OCI-LY7 (cell line): ENCODE results near the gene UBE3A. TPM values are rescaled to one million over a fixed set of nuclear protein-coding genes. Genes with fewer than 3 reads are reported as not detected.

Experiments
- BruUV-seq: library from RNA; stranded (reverse); fragments of 400-500 nt; replicated peaks from 2 replicates; lab custom pipeline; 2021; lab: Mats Ljungman, UMichigan
- CTCF ChIA-PET: fragments of 300-600 bp; sonication (Branson Sonifier 250); formaldehyde crosslinking; loops from one replicate; lab custom pipeline; 2022; ENCODE audit warnings: antibody characterized with exemption; ENCODE audit not compliant: unreplicated experiment; lab: Charles Lee
- POLR2A ChIA-PET: fragments of 300-600 bp; sonication (Branson Sonifier 250); formaldehyde crosslinking; loops from one replicate; lab custom pipeline; 2022; ENCODE audit warnings: antibody characterized with exemption; lab: Charles Lee
- DNase-seq: peaks from one replicate; pipeline ENCODE4 v3.0.0-alpha.2; 2015; ENCODE audit warnings: low spot score
- H2AFZ ChIP-seq: fragments of 200-600 bp; sonication (generic), shearing (Covaris generic); 2 replicates; pipeline ENCODE4 v1.6.1; 2014; ENCODE audit warnings: mild to moderate bottlenecking, antibody characterized with exemption, low read length, moderate library complexity
- H3K27ac ChIP-seq: fragments of 200-600 bp; sonication (generic); 2 replicates; pipeline ENCODE4 v1.5.1; 2014; ENCODE audit warnings: mixed run types, low read depth, mild to moderate bottlenecking, moderate library complexity, low read length, inconsistent platforms; ENCODE audit not compliant: poor library complexity, severe bottlenecking
- H3K36me3 ChIP-seq: fragments of 200-600 bp; sonication (generic); 2 replicates; pipeline ENCODE4 v1.6.1; 2014; ENCODE audit warnings: mild to moderate bottlenecking, antibody characterized with exemption, low read length, moderate library complexity, mixed read lengths; ENCODE audit not compliant: insufficient read depth
- H3K4me1 ChIP-seq: fragments of 200-600 bp; sonication (generic); 2 replicates; pipeline ENCODE4 v1.5.1; 2014; ENCODE audit warnings: mild to moderate bottlenecking, low read length; ENCODE audit not compliant: insufficient read depth, poor library complexity, severe bottlenecking
- H3K4me2 ChIP-seq: fragments of 200-600 bp; sonication (generic); 2 replicates; pipeline ENCODE4 v1.6.1; 2014; ENCODE audit warnings: mild to moderate bottlenecking, low read length
- H3K4me3 ChIP-seq: fragments of 200-600 bp; sonication (generic); 2 replicates; pipeline ENCODE4 v1.5.1; 2014; ENCODE audit warnings: mild to moderate bottlenecking, low read depth, low read length; ENCODE audit not compliant: poor library complexity, severe bottlenecking
- H3K79me2 ChIP-seq: fragments of 200-600 bp; sonication (generic); 2 replicates; pipeline ENCODE4 v1.6.1; 2016; ENCODE audit warnings: low read depth, mild to moderate bottlenecking, low read length, moderate library complexity, mixed read lengths; ENCODE audit not compliant: insufficient read depth
- H3K9me2 ChIP-seq: fragments of 200-600 bp; sonication (generic); 2 replicates; pipeline ENCODE4 v1.6.1; 2016; ENCODE audit warnings: mild to moderate bottlenecking, low read length, mixed read lengths; ENCODE audit not compliant: insufficient read depth
- H3K9me3 ChIP-seq: fragments of 200-600 bp; sonication (generic); 2 replicates; pipeline ENCODE4 v1.6.1; 2014; ENCODE audit warnings: mild to moderate bottlenecking, mixed run types, low read length, mixed read lengths
- H4K20me1 ChIP-seq: fragments of 200-600 bp; sonication (generic); 2 replicates; pipeline ENCODE4 v1.6.1; 2014; ENCODE audit warnings: mild to moderate bottlenecking, antibody characterized with exemption, low read length, moderate library complexity, mixed read lengths; ENCODE audit not compliant: insufficient read depth
- CTCF ChIP-seq: fragments of 200-600 bp; sonication (generic); conservative IDR thresholded peaks from 2 replicates; pipeline ENCODE4 v1.5.1; 2014; ENCODE audit warnings: mild to moderate bottlenecking, antibody characterized with exemption, low read length, moderate library complexity, mixed read lengths
- EZH2phosphoT487 ChIP-seq: fragments of 200-600 bp; sonication (generic); IDR thresholded peaks from 2 replicates; pipeline ENCODE4 v1.6.1; 2018; ENCODE audit warnings: low read depth, borderline replicate concordance, mild to moderate bottlenecking, mixed run types, antibody characterized with exemption, low read length, moderate library complexity, mixed read lengths
- intact Hi-C: fragments of 100-400 bp; cut with micrococcal nuclease; formaldehyde crosslinking; loops from one replicate; pipeline ENCODE4 v1.10.0; 2022; ENCODE audit not compliant: unreplicated experiment
- total RNA-seq, 2 experiments: library from RNA; depleted of rRNA in 1 of 2; stranded (reverse); fragments of >200 nt in 1 of 2; shearing (Covaris generic) in 1 of 2; gene quantifications; 2 replicates each; pipeline ENCODE4 v1.2.3, GENCODE V29; 2014 to 2022

The UBE3A gene
- total RNA-seq, 2 experiments from 2014 or later = 95.9 to 158 TPM

- POLR2A ChIA-PET = interaction anchor here (0.6 to 2.1 kb wide), 8 partner anchors 10 to 1227 kb away, joined by 3 to 9 read pairs (median 4); no protein-coding TSS in a partner anchor
- Histone ChIP-seq H3K79me2 (peaks cover 98% of the 10 kb centered on the region), H2AFZ (no peak overlapping the region), H3K36me3 (peaks cover 85% of the 10 kb centered on the region), H4K20me1 (peaks cover 53% of the 10 kb centered on the region), H3K9me3 (peaks cover 11% of the 10 kb centered on the region; the same call in 1 of the 2 replicates), H3K4me1 (peaks cover 11% of the 10 kb centered on the region), H3K9me2 (no peaks in the 10 kb centered on the region), H3K27ac (no peak overlapping the region), H3K4me2 (no peak overlapping the region), H3K4me3 (no peak overlapping the region)
- no peak for DNase-seq
- no peak for TF ChIP-seq CTCF
- no peak for TF ChIP-seq EZH2phosphoT487
- intact Hi-C loops = no loop called here
- CTCF ChIA-PET = no interaction called here
- TSS peak; percentile 5 for BruUV-seq
Observed at GRCh38 chr15:25426896-25427610, 11.8 kb downstream of the UBE3A start.

GRCh38 chr15:25424073-25424472 is 14.8 kb downstream of the UBE3A start:
- H3K4me1 ChIP-seq = peaks cover 11% of the 10 kb centered on the region
- ChIA-PET POLR2A (interaction anchor here (0.6 kb wide), 1 partner anchor 8 kb away, joined by 3 read pairs; no protein-coding TSS in a partner anchor), CTCF (no interaction called here)
- TF ChIP-seq CTCF (no peak), EZH2phosphoT487 (no peak)
- H3K9me2 ChIP-seq = no peaks in the 10 kb centered on the region
- no peak overlapping the region for H3K4me2 ChIP-seq
- intact Hi-C loops = no loop called here
- H2AFZ ChIP-seq = no peak overlapping the region
- H3K27ac ChIP-seq = no peak overlapping the region
- no peak for DNase-seq
- H4K20me1 ChIP-seq = peaks cover 34% of the 10 kb centered on the region
- H3K9me3 ChIP-seq = peaks cover 30% of the 10 kb centered on the region; the same call in 1 of the 2 replicates
- peaks cover 100% of the 10 kb centered on the region for H3K79me2 ChIP-seq
- H3K36me3 ChIP-seq = peaks cover 89% of the 10 kb centered on the region
- BruUV-seq = no TSS peak
- H3K4me3 ChIP-seq = no peak overlapping the region

DNA sequence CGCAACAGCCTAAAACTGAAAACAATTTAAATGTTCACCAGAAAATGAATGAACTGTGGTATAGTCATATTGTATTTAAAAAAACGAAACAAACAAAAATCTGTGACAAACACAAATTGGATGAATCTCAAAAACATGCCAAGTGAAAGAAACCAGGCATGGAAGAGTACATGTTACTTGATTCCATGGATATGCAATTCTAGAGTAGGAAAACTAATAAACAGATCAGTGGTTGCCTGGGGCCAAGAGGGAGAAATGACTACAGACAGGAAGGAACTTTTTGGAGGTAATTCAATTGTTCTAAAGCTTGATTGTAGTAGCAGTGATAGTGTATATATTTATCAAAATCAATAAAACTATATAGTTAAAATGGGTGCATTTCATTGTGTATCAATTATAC is 16.8 kb downstream of the UBE3A start:
- intact Hi-C loops = no loop called here
- POLR2A ChIA-PET = interaction anchor here (0.5 to 0.7 kb wide), 2 partner anchors 25 to 411 kb away, joined by 3 to 4 read pairs; no protein-coding TSS in a partner anchor
- no TSS peak for BruUV-seq
- Histone ChIP-seq H3K9me3 (peaks cover 36% of the 10 kb centered on the region; the same call in 1 of the 2 replicates), H2AFZ (no peak overlapping the region), H4K20me1 (peaks cover 25% of the 10 kb centered on the region), H3K27ac (no peak overlapping the region), H3K79me2 (peaks cover 100% of the 10 kb centered on the region), H3K4me1 (peaks cover 24% of the 10 kb centered on the region), H3K9me2 (no peaks in the 10 kb centered on the region), H3K4me2 (no peak overlapping the region), H3K36me3 (peaks cover 87% of the 10 kb centered on the region), H3K4me3 (no peak overlapping the region)
- CTCF ChIA-PET = no interaction called here
- no peak for DNase-seq
- TF ChIP-seq CTCF = no peak
- TF ChIP-seq EZH2phosphoT487 = no peak
